Islet precursor cell (in vitro differentiated cells): Measurements from ENCODE around the gene SYT7.

ENCODE experiments used
- DNase-seq: peaks from one replicate; pipeline ENCODE4 v3.0.0-alpha.2; 2018

Gene SYT7

DNA sequence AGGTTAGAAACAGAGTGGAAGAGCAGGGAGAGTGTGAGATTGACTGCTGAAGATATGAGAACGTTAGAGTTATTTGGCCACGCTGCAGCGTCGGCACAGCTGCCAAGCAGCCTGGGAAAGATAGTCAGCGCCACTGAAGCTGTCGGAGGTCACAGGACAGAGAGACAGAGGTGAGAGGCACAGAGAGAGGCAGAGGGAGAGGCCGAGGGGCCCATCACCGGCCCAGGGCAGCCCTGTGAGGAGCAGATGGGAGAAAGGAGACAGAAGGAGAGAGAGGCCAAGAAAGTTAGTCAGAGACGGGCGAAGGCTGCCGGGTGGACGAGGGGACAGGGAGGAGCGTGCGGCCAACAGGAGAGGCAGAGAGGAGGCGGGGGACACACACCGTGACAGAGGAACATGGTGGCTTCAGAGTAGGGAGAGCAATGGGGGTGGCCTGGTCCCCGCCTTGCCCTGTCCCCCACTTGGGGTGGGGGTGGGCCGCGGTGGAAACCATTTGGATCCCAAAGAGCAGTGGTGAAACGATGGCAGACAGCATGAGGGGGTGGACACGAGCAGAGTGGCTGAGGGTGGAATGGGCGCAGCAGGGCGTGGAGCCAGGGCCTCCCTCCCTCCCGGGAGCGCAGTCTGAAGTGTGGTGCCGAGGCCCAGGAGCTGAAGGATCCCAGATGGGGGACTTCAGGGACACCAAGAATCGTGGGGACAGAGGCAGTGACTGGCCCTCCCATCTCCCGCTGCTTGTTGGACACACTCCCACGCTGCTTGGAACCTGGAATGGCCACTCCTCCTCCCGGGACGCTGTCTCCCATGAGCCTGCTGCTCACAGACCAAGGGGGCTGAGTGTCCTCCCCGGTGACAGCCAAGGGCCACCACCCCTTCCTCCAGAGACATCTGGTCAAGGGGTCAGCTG, 45.7 kb downstream of the SYT7 start:
- DNase-seq = no peak

DNA sequence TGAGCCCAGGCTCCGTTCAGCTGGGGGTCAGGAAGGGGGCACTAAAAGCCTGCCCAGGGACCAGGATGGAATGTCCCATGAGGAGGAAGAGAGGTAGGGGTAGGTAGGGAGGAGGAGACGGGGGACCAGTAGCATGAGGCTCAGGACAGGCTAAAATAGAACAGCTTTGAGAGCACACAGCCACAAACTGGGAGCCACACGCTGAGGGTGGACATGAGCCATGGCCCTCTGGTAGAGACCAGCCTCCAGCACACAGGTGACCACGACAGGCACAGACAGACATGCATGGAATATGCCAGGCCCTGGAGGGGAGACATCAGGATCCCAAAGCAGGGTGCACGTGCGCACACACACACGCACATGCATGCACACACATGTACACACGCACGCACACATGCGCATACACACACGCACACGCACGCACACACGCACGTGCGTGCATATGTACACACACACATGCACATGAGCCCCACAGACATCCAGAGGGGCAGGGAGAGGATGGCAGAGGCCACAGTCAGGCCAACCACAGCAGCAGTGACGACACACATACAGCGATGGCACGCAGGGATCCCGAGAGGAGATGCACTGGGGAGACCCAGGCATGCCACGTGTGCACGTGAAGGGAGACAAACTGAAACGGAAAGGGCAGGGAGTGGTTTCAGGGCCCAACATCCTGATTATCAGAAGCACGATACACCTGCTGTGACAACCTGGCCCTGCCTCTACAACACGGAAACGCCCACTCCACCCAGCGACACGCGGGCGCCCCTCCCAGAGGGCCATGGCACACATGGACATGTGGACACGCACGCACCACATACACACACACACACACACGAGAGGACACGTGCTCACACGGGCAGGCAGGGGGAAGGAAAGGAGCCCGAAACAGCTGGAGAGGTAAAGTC, 46.6 kb downstream of the SYT7 start:
- no peak for DNase-seq

DNA sequence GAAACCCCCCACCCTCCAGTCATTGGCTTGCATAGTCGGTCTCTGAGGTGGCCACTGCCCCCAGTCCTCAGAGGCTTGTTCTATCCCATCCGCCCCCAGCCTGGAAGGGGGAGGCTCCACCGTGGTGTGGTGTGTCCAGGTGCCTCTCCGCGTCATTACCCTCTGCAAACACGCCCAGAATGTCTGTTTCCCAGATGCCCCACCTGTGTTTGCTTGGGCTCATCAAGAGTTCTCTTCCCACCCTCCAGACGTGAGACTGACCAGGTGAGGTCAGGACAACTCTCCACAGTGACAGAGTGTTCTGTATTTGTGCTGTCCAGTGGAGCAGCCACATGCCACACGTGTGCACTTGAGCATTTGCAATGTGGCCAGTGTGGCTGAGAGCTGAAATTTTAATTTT, 47.5 kb downstream of the SYT7 start:
- no peak for DNase-seq

DNA sequence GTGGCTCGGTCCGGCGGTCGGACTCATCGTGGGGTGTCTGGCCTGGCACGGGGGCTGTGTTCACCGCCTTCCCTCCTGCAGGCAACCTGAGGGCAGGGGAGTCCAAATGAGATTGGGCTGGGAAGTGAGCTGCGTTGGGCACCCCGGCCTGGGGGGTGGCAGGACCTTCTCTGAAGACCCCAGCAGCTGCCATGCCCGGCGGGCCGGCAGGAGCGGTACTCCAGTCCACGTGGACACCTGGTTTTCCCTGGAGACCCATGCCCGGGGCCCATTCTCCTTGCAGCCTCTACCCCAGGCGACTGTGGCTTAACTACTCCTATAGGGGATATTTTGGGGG, 47.9 kb downstream of the SYT7 start:
- DNase-seq = no peak

DNA sequence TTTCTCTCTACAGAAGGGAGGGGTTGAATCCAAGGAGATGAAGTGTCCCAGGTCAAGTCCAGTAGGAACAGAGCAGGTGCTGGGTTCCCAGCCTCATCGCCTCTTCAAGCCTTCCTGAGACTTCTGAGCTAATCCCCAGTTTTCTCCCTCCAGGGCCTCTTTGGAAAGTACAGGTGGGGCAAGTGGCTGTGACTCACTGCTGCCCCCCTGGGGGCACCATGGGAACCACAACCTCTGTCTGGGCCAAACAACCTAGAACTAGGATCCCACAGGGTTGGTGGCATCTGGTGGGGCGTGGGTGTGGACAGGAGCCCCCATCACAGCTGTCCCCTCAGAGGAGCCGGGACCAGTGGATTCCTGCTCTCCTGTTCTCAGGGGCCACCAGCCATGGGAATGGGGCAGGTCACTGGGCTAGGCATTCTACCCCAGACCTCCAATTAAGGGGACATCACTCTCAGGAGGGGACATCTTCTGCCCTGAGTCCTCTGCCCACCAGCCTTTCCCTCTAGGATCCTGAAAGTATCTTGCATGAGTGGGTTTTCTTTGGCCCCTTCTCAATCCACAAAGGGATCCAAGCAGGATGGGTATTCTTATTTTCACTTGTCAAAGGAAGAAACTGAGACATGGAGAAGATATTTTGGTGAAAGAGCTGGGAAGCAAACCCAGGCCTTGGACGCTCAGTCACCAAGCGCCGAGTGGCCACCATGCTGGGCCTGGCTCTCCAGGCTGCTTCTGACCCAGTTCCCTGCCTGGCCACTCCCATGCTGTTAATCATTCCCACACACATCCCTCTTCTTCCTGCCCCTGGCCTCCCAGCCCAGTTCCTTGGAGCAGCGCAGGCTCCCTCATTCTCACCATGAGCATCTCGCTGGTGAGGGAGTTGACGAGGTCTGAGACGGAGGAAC, 48.5 kb downstream of the SYT7 start:
- peak; percentile 74 for DNase-seq

DNA sequence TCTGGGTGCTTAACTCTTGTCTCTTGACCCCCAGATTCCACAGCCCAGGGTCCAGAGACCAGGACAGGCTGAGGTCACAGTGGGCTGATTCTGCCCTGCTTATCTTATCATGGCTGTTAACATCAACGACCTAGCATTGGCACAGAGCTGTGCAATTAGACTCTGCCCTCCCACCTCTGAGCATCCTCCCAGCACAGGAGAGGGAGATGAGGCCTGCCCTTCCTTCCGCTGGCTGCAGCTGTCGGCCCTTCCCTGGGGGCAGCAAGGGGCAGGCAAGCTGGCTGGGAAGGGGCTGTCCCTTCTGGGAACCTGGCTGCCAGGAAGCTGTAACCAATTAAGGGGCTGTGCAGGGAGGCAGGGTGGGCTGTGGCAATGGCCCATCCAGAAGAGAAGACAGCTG, 49.8 kb downstream of the SYT7 start:
- DNase-seq = no peak

DNA sequence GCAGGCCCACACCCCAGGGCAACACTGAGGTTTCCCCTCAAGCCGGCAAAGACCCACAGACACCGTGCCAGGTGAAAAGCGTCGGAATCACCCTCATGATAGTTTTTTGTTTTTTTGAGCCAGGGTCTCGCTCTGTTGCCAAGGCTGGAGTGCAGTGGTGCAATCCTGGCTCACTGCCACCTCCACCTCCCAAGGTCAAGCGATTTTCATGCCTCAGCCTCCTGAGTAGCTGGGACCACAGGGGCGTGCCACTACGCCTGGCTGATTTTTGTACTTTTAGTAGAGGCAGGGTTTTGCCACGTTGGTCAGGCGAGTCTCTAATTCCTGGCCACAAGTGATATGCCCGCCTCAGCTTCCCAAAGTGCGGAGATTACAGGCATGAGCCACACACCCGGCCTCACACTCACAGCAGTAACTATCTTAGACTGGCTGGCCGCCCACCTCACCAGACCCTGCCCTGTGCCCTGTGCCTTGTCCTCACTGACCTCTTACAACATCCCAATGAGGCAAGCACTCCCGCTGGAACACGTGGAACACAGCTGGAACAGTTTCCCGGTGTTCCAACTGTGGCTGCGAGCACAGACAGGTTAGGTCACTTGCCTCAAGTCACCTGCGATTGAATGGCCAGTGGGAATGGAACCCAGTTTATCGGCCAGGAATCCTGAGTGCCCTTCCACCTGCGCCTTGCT, 51.2 kb downstream of the SYT7 start:
- no peak for DNase-seq

DNA sequence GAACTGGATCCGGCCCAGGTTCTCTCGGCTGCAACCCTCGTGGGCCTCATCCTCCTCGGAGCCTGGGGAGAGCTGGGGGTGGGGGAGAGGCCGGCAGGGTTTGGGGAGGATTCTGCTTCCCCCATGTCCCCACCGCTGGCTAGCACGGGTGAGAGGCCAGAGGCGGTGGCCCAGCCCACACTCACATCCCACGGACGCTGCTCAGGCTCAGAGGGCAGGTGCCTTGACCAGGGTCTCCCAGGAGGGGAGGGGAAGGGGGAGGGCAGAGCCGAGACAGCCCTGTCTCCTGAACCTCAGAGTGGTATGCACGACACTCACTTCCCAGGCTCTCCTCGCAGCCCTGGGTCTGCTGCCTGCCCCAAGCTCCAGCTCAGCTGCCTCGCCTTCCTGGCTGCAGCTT, 52.8 kb downstream of the SYT7 start:
- DNase-seq = no peak

DNA sequence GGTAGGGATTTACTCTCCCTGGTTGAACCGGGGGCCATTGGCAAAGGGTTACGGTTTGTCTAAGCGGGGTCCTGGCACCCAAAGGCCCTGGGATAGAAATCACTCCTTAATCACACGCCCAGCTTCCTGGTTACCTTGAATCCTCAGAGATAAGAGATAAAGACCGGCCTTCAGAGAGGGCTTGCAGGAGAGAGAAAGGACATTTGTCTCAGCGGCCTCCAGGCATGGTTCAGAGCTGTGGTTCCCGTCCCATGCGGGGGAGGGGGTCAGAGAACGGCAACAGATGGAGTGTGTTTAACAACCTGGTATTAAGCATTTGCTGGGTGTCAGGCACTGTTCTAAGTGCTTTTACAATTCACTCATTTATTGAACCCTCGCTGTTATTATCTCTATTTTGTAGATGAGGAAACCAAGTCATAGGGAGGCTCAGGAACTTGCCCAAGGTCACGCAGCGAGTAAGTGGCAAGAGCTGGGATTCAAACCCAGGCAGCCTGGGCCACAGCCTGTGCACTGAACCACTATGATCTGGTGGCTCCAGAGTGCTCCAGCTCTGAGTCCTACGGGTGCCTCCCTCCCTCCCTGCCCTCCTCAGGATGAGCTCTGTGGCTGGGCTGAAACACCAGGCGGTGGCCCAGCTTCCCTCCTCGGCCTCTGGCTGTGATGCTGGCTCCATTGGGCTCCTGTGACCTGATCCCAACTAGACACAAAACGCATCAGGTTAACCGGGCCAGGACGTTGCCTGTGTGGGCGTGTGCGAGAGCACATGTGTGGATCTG, 53.7 kb downstream of the SYT7 start:
- DNase-seq = peak; percentile 73

DNA sequence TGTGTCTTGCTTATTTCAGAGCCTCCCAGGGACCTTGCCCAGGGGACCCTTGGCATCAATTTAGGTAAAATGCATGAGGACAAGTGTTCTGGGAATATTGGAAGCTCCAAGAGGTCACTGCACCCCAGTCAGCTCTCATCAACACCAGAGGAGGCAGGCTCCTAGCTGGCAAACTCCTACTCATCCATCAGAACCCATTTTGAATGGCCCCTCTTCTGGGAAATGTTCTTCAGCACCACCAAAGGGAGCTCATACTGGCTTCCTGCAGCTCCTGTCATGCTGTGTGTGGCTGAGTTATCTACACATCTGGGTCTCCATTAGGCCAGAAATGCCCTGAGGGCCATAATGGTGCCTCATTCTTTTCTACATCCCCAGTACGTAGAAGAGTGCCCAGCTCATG, 54.6 kb downstream of the SYT7 start:
- no peak for DNase-seq

DNA sequence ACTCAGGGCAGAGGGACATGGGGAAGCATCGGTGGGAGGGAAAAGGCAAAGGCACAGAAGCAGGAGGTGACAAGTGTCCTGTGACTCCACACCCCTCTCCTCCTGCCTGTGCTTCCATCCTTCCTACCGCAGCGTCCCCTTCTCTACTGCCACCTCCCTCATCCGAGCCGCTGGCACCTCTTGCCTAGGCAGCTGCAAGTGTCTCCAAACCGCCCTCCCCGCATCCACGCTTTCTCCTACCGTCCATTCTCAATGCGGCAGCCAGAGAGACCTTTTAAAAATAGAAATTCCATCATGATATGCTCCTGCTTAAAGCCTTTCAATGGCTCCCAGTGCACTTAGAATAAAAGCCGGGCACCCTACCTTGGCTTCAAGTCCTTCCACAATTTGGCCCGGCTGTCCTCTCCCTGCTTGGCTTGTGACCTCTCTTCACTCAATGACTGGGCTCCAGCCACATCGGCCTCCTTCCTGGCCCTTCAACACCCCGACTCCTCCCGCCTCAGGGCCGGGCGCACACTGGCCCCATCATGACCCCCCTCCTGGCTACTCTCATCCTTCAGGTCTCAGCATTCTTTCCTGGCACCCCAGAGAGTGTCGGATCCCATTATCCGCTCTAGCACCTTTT, 55.8 kb downstream of the SYT7 start:
- no peak for DNase-seq

DNA sequence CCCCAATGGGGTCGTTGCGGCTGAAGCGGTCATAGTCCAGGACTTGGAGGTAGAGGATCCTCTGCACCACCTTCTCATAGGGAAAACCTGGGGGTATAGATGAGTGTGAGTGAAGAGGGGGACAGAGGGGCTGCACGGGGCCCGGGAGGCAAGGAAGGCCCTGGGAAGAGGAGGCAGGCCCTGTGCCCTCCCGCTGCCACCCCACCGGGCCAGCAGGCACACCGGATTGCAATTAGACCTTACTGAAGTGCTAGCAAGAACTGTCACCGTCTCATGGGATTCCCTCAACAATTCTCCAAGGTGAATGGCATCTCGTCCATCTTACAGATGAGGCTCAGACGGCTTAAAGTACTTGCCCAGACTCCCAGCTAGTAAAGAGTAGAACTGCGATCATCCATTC, 56.4 kb downstream of the SYT7 start:
- no peak for DNase-seq

DNA sequence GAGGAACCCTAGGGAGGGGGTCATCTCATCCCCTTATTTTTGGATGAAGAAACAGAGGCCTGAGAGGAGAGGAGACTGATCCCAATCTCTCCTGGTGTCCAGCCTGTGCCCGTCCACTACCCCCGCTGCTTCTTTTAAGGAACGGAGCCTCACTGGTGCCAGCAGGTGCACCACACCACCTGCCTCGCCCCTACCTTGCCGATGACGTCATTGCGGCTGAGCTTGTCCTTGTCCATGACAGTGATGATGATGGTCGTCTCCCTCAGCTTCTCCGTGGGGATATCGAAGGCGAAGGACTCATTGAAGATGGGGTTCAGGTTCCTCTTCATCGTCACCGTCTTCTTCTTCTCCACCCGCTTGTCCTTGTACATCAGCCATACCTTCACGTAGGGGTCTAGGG, 58.0 kb downstream of the SYT7 start:
- no peak for DNase-seq

DNA sequence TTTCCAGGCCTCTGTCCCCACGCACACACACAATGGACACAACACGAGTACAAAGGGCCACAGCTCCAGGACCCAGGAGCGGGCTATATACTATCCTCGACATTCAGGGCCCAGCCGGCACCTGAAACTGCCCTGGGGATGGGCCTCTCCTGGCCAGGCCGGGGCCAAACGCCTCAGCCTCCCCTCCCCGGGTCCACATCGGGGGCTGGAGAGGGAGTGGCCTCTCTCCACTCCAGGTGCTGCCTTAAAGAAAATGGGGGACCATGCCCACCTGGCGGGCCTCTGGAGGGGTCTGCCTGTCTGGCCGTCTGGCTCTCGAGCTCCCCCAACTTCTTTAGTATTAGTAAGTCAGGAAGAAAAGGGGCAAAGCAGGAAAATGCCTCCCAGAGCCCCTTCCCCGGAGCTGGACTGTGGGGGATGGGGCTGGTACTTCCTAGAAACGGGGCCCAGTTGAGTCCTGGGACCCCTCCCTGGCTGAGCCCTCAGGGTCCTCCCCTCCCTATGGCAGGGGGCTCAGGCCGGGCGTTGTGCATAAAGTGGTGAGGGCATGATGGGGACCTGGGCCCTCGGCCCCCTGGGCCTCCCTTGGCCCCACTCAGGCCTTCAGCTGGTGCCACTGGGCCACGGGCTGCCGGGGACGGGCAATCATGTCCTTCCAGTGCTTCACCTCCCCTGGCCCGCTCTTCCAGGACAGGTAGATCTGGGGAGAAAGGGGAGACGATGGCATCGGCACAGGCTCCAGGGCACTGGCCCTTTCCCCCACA, 62.7 kb downstream of the SYT7 start:
- DNase-seq = no peak

DNA sequence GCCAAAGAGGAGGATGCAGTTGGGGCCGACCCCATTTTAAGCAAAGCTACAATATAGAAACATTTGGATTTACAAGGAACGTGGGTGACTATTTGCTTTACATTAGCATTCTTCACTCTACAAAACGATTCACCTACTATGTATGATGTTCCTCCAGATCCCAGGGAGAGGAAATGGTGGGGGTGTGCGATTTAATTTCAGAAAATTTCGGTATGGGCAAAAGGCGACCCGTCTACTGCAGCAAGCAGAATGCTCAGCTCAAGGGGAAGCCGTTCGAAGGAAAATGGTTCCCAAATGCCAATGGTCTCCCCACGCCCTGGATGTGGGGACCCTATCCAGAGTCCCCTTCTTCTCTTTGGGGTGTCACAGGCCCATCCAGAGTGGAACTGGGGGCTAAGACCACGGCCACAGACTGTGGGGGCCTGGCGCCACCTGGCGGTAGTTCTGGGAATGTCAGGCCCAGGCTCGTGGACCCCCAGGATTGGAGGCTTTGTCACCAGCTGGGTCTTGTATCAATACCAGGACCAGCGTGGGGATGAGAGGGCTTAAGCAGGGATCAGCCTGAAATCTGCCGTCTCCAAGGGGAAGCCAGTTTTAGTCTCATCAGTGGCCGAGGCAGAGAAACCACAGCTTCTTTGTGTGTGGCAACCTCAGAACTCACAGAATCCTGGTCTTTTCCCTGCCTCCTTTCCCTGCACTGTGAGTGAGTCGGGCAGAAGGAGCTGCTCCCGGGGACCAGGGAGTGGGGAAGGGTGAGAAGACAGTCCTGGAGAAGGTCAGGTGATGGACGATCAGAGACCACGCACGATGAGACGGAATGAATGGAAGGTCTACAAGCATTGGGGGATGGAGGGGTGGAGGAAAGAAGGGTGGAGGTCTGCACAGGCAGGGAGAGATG, 64.0 kb downstream of the SYT7 start:
- DNase-seq = no peak

DNA sequence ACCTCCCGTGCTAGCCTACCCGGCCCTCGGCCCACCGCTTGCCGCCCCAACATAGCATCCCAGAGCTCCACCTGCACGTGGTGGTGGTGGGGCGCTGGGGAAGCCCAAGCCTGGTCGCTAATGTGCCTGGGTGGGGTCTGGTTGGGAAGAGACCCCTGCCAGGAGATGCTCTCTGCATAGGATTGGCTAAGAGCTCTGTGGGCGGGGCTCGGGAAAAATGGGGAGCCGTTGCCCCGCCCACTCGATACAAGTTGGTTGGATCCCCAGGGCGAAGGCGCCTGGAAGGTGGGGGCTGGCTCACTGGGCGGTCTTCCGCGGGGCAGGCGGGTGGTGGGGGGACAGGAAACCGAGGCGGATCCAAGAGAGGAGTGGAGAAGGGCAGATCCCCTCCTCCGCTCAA, 64.7 kb downstream of the SYT7 start:
- DNase-seq = no peak

DNA sequence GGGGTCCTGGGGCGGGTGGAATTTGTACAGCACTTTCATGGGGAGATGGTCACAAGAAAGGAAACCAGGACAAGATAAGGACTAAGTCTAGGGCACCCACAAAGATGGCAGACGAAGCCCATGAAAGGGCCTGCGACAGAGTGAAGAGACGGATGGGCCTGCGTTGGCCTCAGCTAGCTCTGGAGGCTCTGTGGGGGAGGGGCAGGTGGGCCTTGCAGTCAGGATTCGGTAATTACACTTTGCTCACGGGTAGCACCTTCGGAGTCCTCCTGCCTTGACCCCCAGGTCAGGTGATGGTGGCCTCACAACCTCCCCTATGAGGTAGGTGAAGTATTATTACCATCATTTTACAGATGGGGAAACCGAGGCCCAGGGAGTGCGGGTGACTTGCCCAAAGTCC, 65.2 kb downstream of the SYT7 start:
- DNase-seq = no peak

DNA sequence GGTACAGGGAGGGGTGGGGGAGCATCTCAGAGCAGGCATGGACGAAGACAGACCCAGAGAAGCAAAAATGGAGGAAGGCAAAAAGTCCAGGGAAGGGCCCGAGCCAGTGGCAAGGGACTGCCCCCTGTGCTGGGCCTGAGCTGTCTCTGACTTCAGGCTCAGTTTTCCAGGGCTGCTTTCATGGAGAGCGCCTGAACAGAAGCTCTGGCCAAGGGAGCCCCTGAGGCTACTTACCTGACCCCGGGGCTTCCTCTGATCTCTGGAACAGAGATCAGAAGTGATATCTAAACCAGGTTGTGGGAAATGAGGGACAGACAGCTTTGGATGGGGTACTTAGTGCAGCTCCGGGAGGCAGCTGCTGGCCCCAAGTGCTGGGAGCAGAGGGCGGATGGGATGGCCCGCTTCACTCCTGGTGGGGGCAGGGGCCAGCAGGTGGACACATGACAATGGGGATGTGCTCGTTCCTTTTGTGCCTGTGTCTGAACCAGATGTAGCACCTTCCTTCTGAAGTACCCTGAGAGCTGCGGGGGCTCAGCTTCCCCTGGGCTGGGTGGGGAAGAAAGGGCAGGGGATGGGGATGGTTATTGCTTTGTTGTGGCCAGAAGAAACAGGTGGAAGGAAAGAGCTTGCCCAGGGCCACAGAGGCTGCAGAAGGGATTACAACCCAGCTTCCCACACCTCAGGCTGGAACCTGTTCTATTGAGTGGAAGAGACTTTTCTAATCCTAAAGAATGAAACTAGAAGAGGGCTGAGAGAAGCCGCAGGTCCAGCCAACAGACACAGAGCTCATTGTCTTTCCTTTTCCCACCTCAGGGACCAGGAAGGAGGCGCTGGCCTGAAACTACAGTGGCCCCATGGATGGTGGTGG, 66.6 kb downstream of the SYT7 start:
- DNase-seq = peak; percentile 87
